ENCODE data around the gene MBNL3.
A peak's percentile ranks its signal among the peaks of the same experiment; 100 is the strongest.

Gene MBNL3, protein sequence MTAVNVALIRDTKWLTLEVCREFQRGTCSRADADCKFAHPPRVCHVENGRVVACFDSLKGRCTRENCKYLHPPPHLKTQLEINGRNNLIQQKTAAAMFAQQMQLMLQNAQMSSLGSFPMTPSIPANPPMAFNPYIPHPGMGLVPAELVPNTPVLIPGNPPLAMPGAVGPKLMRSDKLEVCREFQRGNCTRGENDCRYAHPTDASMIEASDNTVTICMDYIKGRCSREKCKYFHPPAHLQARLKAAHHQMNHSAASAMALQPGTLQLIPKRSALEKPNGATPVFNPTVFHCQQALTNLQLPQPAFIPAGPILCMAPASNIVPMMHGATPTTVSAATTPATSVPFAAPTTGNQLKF

DNA sequence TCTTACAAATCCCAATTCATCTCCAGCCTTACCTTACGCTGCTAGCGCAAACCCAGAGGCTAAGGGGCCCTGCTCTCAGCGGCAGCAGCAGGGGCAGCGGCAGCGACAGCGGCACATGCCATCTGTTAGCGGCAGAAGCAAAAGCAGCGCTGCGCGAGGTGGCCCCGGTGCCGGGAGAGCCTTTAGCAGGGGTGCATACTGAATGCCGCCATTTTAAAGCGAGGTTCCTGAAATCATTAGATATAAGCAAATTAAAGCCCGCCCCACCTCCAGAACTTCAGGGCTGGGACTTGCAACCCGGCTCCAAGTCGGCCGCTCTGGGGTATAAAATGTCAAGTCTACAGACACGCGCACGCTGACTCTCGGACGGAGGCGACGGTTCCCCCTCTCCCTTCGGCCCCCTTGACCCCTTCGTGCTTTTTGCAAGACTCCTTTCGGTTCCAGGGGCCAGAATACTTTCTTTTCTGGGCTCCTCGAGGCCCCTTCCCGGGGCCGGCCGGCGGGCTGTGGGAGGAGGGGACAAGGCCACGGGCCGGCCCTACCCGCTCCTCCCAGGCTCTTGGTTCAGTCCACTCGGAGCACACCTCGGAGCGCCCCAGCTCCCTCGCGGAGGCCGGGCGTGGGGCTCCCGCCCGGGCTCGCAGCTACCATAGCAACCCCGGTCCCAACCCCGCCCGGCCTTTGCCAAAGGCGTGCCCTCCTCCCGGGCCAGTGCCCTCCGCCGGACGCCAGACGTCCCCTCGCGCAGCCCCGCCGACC is at the start of gene MBNL3:
Gene MBNL3, minus strand, starts transcription at position 220 of the 759 bp plus-strand sequence. CDS start 49,427 bp downstream, outside the sequence.
- peak within 1 kb of the TSS; percentile 68 for H3K4me2 ChIP-seq (ENCODE audit: low read depth, low read length)
- H3F3A ChIP-seq (ENCODE audit: insufficient read depth, low read length): peaks cover 15% of the 10 kb centered on the region
- H3K4me1 ChIP-seq (ENCODE audit: low read length): peaks cover 18% of the 10 kb centered on the region; the same call in 1 of the 2 replicates
- DNase-seq: peak; percentile 64
- peak within 1 kb of the TSS; percentile 68 for H3K4me3 ChIP-seq (ENCODE audit: low read length)
- peaks cover 18% of the 10 kb centered on the region for H3K79me2 ChIP-seq (ENCODE audit: low read length)
- H2AFZ ChIP-seq (ENCODE audit: low read length): peak within 1 kb of the TSS; percentile 47; the same call in 1 of the 2 replicates
- TF ChIP-seq EZH2phosphoT487 (IDR thresholded peaks at IDR 0.05; ENCODE audit: low read length) (no peak), EZH2 (optimal IDR thresholded peaks at IDR 0.05; ENCODE audit: low read depth, low read length) (no peak)
- peak within 1 kb of the TSS; percentile 82 for H3K9ac ChIP-seq (ENCODE audit: low read length)
- H4K20me1 ChIP-seq (ENCODE audit: insufficient read depth, low read length): no peaks in the 10 kb centered on the region
- H3K27me3 ChIP-seq (replicated peaks; ENCODE audit: insufficient read depth, low read length): no peaks in the 10 kb centered on the region
- H3K27ac ChIP-seq (ENCODE audit: low read length): peak within 1 kb of the TSS; percentile 88
- no peaks in the 10 kb centered on the region for H3K9me2 ChIP-seq (replicated peaks; ENCODE audit: insufficient read depth, low read length)
- no peaks in the 10 kb centered on the region for H3K9me3 ChIP-seq (replicated peaks; ENCODE audit: insufficient read depth, low read length)
- no peaks in the 10 kb centered on the region for H3K36me3 ChIP-seq (replicated peaks; ENCODE audit: insufficient read depth, low read length)

- Histone ChIP-seq H3K4me3 (ENCODE audit: low read length) (no peak overlapping the region), H3K4me1 (ENCODE audit: low read length) (no peaks in the 10 kb centered on the region; the same call in 1 of the 2 replicates), H3K4me2 (ENCODE audit: low read depth, low read length) (no peak overlapping the region), H3K9me2 (replicated peaks; ENCODE audit: insufficient read depth, low read length) (no peaks in the 10 kb centered on the region), H3K27ac (ENCODE audit: low read length) (no peak overlapping the region), H3F3A (ENCODE audit: insufficient read depth, low read length) (no peaks in the 10 kb centered on the region), H3K79me2 (ENCODE audit: low read length) (no peaks in the 10 kb centered on the region), H3K27me3 (replicated peaks; ENCODE audit: insufficient read depth, low read length) (no peaks in the 10 kb centered on the region), H2AFZ (ENCODE audit: low read length) (no peak overlapping the region), H3K9ac (ENCODE audit: low read length) (no peak overlapping the region), H3K36me3 (replicated peaks; ENCODE audit: insufficient read depth, low read length) (no peaks in the 10 kb centered on the region), H4K20me1 (ENCODE audit: insufficient read depth, low read length) (no peaks in the 10 kb centered on the region), H3K9me3 (replicated peaks; ENCODE audit: insufficient read depth, low read length) (no peaks in the 10 kb centered on the region)
- TF ChIP-seq EZH2phosphoT487 (IDR thresholded peaks at IDR 0.05; ENCODE audit: low read length) (no peak), CTCF (IDR thresholded peaks at IDR 0.05; ENCODE audit: low read length) (no peak), EZH2 (optimal IDR thresholded peaks at IDR 0.05; ENCODE audit: low read depth, low read length) (no peak)
- no peak for DNase-seq
Measured at GRCh38 chrX:132533409-132533808, 44.6 kb upstream of the MBNL3 start.

GRCh38 chrX:132532913-132533312 is 44.1 kb upstream of the MBNL3 start:
- no peaks in the 10 kb centered on the region for H3K79me2 ChIP-seq (ENCODE audit: low read length)
- no peaks in the 10 kb centered on the region for H3K9me2 ChIP-seq (replicated peaks; ENCODE audit: insufficient read depth, low read length)
- no peaks in the 10 kb centered on the region for H3K9me3 ChIP-seq (replicated peaks; ENCODE audit: insufficient read depth, low read length)
- H3F3A ChIP-seq (ENCODE audit: insufficient read depth, low read length): no peaks in the 10 kb centered on the region
- no peak overlapping the region for H3K4me2 ChIP-seq (ENCODE audit: low read depth, low read length)
- H3K27me3 ChIP-seq (replicated peaks; ENCODE audit: insufficient read depth, low read length): no peaks in the 10 kb centered on the region
- TF ChIP-seq CTCF (IDR thresholded peaks at IDR 0.05; ENCODE audit: low read length) (no peak), EZH2phosphoT487 (IDR thresholded peaks at IDR 0.05; ENCODE audit: low read length) (no peak), EZH2 (optimal IDR thresholded peaks at IDR 0.05; ENCODE audit: low read depth, low read length) (no peak)
- no peaks in the 10 kb centered on the region; the same call in 1 of the 2 replicates for H3K4me1 ChIP-seq (ENCODE audit: low read length)
- no peak overlapping the region for H3K9ac ChIP-seq (ENCODE audit: low read length)
- H4K20me1 ChIP-seq (ENCODE audit: insufficient read depth, low read length): no peaks in the 10 kb centered on the region
- H2AFZ ChIP-seq (ENCODE audit: low read length): no peak overlapping the region
- H3K4me3 ChIP-seq (ENCODE audit: low read length): no peak overlapping the region
- H3K36me3 ChIP-seq (replicated peaks; ENCODE audit: insufficient read depth, low read length): no peaks in the 10 kb centered on the region
- DNase-seq: no peak
- H3K27ac ChIP-seq (ENCODE audit: low read length): no peak overlapping the region

Measured in MM.1S (cell line).